ENCODE data around the gene SMAP2. TPM values are rescaled to one million over a fixed set of nuclear protein-coding genes. Genes with fewer than 3 reads are reported as not detected.
A peak's percentile ranks its signal among the peaks of the same experiment; 100 is the strongest.

SMAP2 gene
- total RNA-seq, 3 donors from 2014 or later (not counting 1 experiment from before 2014, with no cell fraction given), result 95.0 to 136 (median 127) TPM

GRCh38 chr1:40391688-40392145, 18.2 kb downstream of the SMAP2 start:
- no peak for DNase-seq
- WGBS (ENCODE audit: insufficient coverage), result no CpG with 5 or more reads among the region's 1 CpG
- Histone ChIP-seq H3K4me3 (ENCODE audit: low read length) (no peak overlapping the region), H3K27me3 (ENCODE audit: control insufficient read depth, insufficient read depth, low read length) (no peaks in the 10 kb centered on the region), H3K9me3 (ENCODE audit: control insufficient read depth, insufficient read depth, low read length) (no peaks in the 10 kb centered on the region), H3K4me1 (ENCODE audit: control insufficient read depth, insufficient read depth, low read length) (peaks cover 79% of the 10 kb centered on the region), H3K27ac (ENCODE audit: low read length) (peak overlapping the region; percentile 75), H3K36me3 (ENCODE audit: control insufficient read depth, insufficient read depth, low read length) (peaks cover 4% of the 10 kb centered on the region)
- no peaks in the 10 kb centered on the region for H3K36me3 Mint-ChIP-seq
- TF ChIP-seq CTCF (IDR thresholded peaks at IDR 0.05), result no peak
- peak overlapping the region; percentile 47 for H3K4me3 Mint-ChIP-seq
- H3K27me3 Mint-ChIP-seq (ENCODE audit: low read depth in 2 of 2), result no peaks in the 10 kb centered on the region
- no peaks in the 10 kb centered on the region for H3K9me3 Mint-ChIP-seq
- H3K27ac Mint-ChIP-seq, result peak overlapping the region; percentile 93 to 98
- H3K4me1 Mint-ChIP-seq, result peaks cover 78 to 84% of the 10 kb centered on the region in 2 donors
- intact Hi-C loops (cut with micrococcal nuclease), result loop anchor here (5.0 kb wide), 1 partner anchor 74 kb away; the partner anchor contains the start of gene COL9A2
- no peak for ATAC-seq

GRCh38 chr1:40392221-40392620, 18.7 kb downstream of the SMAP2 start:
- Histone ChIP-seq H3K27ac (ENCODE audit: low read length) (peak overlapping the region; percentile 75), H3K9me3 (ENCODE audit: control insufficient read depth, insufficient read depth, low read length) (no peaks in the 10 kb centered on the region), H3K4me1 (ENCODE audit: control insufficient read depth, insufficient read depth, low read length) (peaks cover 74% of the 10 kb centered on the region), H3K27me3 (ENCODE audit: control insufficient read depth, insufficient read depth, low read length) (no peaks in the 10 kb centered on the region), H3K36me3 (ENCODE audit: control insufficient read depth, insufficient read depth, low read length) (peaks cover 4% of the 10 kb centered on the region), H3K4me3 (ENCODE audit: low read length) (no peak overlapping the region)
- intact Hi-C loops (cut with micrococcal nuclease), result loop anchor here (5.0 kb wide), 1 partner anchor 75 kb away; the partner anchor contains the start of gene COL9A2
- H3K4me1 Mint-ChIP-seq, result peaks cover 77 to 87% of the 10 kb centered on the region in 2 donors
- DNase-seq, result no peak
- ATAC-seq, result no peak
- TF ChIP-seq CTCF (IDR thresholded peaks at IDR 0.05), result no peak
- H3K36me3 Mint-ChIP-seq, result no peaks in the 10 kb centered on the region
- H3K27ac Mint-ChIP-seq, result peak overlapping the region; percentile 93 to 98
- no peaks in the 10 kb centered on the region for H3K27me3 Mint-ChIP-seq (ENCODE audit: low read depth in 2 of 2)
- 91% methylated on average over 3 of the region's 3 CpGs for WGBS (ENCODE audit: insufficient coverage)
- H3K4me3 Mint-ChIP-seq, result no peak overlapping the region
- H3K9me3 Mint-ChIP-seq, result no peaks in the 10 kb centered on the region

- Histone ChIP-seq H3K27me3 (ENCODE audit: control insufficient read depth, insufficient read depth, low read length) (no peaks in the 10 kb centered on the region), H3K27ac (ENCODE audit: low read length) (peak overlapping the region; percentile 75), H3K4me1 (ENCODE audit: control insufficient read depth, insufficient read depth, low read length) (peaks cover 65% of the 10 kb centered on the region), H3K36me3 (ENCODE audit: control insufficient read depth, insufficient read depth, low read length) (peaks cover 4% of the 10 kb centered on the region), H3K9me3 (ENCODE audit: control insufficient read depth, insufficient read depth, low read length) (no peaks in the 10 kb centered on the region), H3K4me3 (ENCODE audit: low read length) (no peak overlapping the region)
- TF ChIP-seq CTCF (IDR thresholded peaks at IDR 0.05), result no peak
- Mint-ChIP-seq H3K4me3 (no peak overlapping the region), H3K4me1 (peaks cover 78 to 90% of the 10 kb centered on the region in 2 donors), H3K27me3 (ENCODE audit: low read depth in 2 of 2) (no peaks in the 10 kb centered on the region), H3K27ac (peak overlapping the region; percentile 93 to 98), H3K36me3 (no peaks in the 10 kb centered on the region), H3K9me3 (no peaks in the 10 kb centered on the region)
- DNase-seq (peak in 1 of 2 donors; percentile 53), ATAC-seq (no peak)
- 50% methylated on average over 3 of the region's 3 CpGs for WGBS (ENCODE audit: insufficient coverage)
- intact Hi-C loops (cut with micrococcal nuclease), result loop anchor here (5.0 kb wide), 1 partner anchor 76 kb away; the partner anchor contains the start of gene COL9A2
These were observed 19.6 kb downstream of the SMAP2 start for GRCh38 chr1:40393173-40393572.

All from natural killer cell (primary cell).